PC-9 (cell line): ENCODE data around the gene GRM8. TPM values are rescaled to one million over a fixed set of nuclear protein-coding genes. Genes with fewer than 3 reads are reported as not detected.

Experiments
- BruUV-seq: library from RNA; stranded (reverse); fragments of 400-500 nt; replicated peaks from 2 replicates; lab custom pipeline; 2021; lab: Mats Ljungman, UMichigan
- CTCF ChIA-PET: fragments of 300-600 bp; sonication (Branson Sonifier 250); formaldehyde crosslinking; loops from one replicate; lab custom pipeline; 2022; ENCODE audit warnings: antibody characterized with exemption; lab: Charles Lee
- POLR2A ChIA-PET: fragments of 300-600 bp; sonication (Branson Sonifier 250); formaldehyde crosslinking; loops from one replicate; lab custom pipeline; 2022; ENCODE audit warnings: antibody characterized with exemption; ENCODE audit not compliant: unreplicated experiment; lab: Charles Lee
- DNase-seq, 2 experiments: peaks; one replicate each; pipeline versions ENCODE4 v3.0.0 to v3.0.0-alpha.2; 2015 to 2022; ENCODE audit warnings: mixed read lengths in 1 of 2
- H2AFZ ChIP-seq: fragments of 200-600 bp; sonication (generic); 2 replicates; pipeline ENCODE4 v1.8.1; 2017; ENCODE audit warnings: antibody characterized with exemption
- H3F3A ChIP-seq: fragments of 200-600 bp; sonication (generic); 2 replicates; pipeline ENCODE4 v1.8.1; 2017; ENCODE audit warnings: antibody characterized with exemption, mild to moderate bottlenecking, low read depth; ENCODE audit not compliant: insufficient read depth
- H3K27ac ChIP-seq: fragments of 200-600 bp; sonication (generic); 2 replicates; pipeline ENCODE4 v1.6.1; 2016; ENCODE audit warnings: mixed run types
- H3K27me3 ChIP-seq: fragments of 200-600 bp; sonication (generic); 2 replicates; pipeline ENCODE4 v1.6.1; 2016; ENCODE audit warnings: low read depth, mixed run types; ENCODE audit not compliant: insufficient read depth
- H3K36me3 ChIP-seq: fragments of 200-600 bp; sonication (generic); 2 replicates; pipeline ENCODE4 v1.6.1; 2016; ENCODE audit warnings: low read depth, mixed run types
- H3K4me1 ChIP-seq: fragments of 200-600 bp; sonication (generic); replicated peaks from 2 replicates; pipeline ENCODE4 v1.6.1; 2016; ENCODE audit warnings: mixed run types; ENCODE audit not compliant: insufficient read depth
- H3K4me2 ChIP-seq: fragments of 200-600 bp; sonication (generic); 2 replicates; pipeline ENCODE4 v1.6.1; 2017; ENCODE audit warnings: mixed run types
- H3K4me3 ChIP-seq: fragments of 200-600 bp; sonication (generic); 2 replicates; pipeline ENCODE4 v1.6.1; 2016; ENCODE audit warnings: mixed run types
- H3K79me2 ChIP-seq: fragments of 200-600 bp; sonication (generic); 2 replicates; pipeline ENCODE4 v1.6.1; 2017; ENCODE audit warnings: low read depth, mixed run types
- H3K9me2 ChIP-seq: fragments of 200-600 bp; sonication (generic); 2 replicates; pipeline ENCODE4 v1.8.1; 2017; ENCODE audit warnings: mild to moderate bottlenecking; ENCODE audit not compliant: insufficient read depth
- H3K9me3 ChIP-seq: fragments of 200-600 bp; sonication (generic); 2 replicates; pipeline ENCODE4 v1.8.1; 2016; ENCODE audit warnings: low read depth; ENCODE audit not compliant: insufficient read depth
- H4K20me1 ChIP-seq: fragments of 200-600 bp; sonication (generic); 2 replicates; pipeline ENCODE4 v1.8.1; 2017; ENCODE audit not compliant: insufficient read depth
- CTCF ChIP-seq: fragments of 200-600 bp; sonication (generic); conservative IDR thresholded peaks from 2 replicates; pipeline ENCODE4 v1.6.1; 2017; ENCODE audit warnings: mixed run types, antibody characterized with exemption, mild to moderate bottlenecking, moderate library complexity
- EZH2 ChIP-seq: fragments of 200-600 bp; sonication (generic); IDR thresholded peaks from 2 replicates; pipeline ENCODE4 v1.8.0; 2017; ENCODE audit warnings: antibody characterized with exemption, low read depth
- intact Hi-C: fragments of 100-400 bp; cut with micrococcal nuclease; formaldehyde crosslinking; loops from one replicate; pipeline ENCODE4 v1.10.0; 2022; ENCODE audit not compliant: unreplicated experiment
- total RNA-seq: library from RNA; stranded (reverse); gene quantifications from 2 replicates; pipeline ENCODE4 v1.2.3, GENCODE V29; 2021

The GRM8 gene
- total RNA-seq, 1 experiment from 2014 or later: not detected

- ChIA-PET CTCF (no interaction called here), POLR2A (interaction anchor here (0.5 to 0.6 kb wide), 2 partner anchors 198 to 914 kb away, joined by 3 to 4 read pairs; no protein-coding TSS in a partner anchor)
- Histone ChIP-seq H3K27ac (no peak overlapping the region), H3K4me2 (no peak overlapping the region), H3K9me2 (no peaks in the 10 kb centered on the region), H2AFZ (no peak overlapping the region), H3K79me2 (no peaks in the 10 kb centered on the region), H3K4me1 (no peaks in the 10 kb centered on the region), H3F3A (no peaks in the 10 kb centered on the region), H3K9me3 (no peaks in the 10 kb centered on the region), H3K4me3 (no peak overlapping the region), H3K36me3 (no peaks in the 10 kb centered on the region), H3K27me3 (peaks cover 25% of the 10 kb centered on the region), H4K20me1 (no peaks in the 10 kb centered on the region)
- intact Hi-C loops: no loop called here
- no TSS peak for BruUV-seq
- DNase-seq: no peak
- TF ChIP-seq CTCF (no peak), EZH2 (no peak)
Observed at GRCh38 chr7:127250312-127251035, 2.3 kb downstream of the GRM8 start.

DNA sequence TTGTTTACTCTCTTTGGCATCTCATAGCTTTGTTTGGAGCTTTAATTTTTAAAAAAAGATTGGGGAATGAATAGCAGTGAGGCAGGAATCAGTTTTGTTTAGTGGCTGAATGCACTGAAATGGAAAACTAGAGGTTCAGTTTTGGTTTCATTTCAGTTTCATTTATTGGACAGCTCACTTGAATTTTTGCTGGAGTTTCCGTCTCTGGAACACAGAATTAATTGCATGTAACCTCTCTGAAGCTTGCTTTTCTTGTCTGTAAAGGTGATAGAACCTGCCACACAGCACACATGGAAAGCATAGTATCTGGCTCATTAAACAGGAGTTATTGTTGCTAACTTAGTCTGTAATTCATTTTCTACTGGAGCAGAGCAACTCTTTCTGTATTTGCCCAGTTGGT is 7.1 kb downstream of the GRM8 start:
- intact Hi-C loops: loop anchor here (1.0 kb wide), 1 partner anchor 138 kb away; no protein-coding TSS in a partner anchor

GRCh38 chr7:127245002-127245401 is 7.7 kb downstream of the GRM8 start:
- no TSS peak for BruUV-seq
- Histone ChIP-seq H3K27ac (no peak overlapping the region), H3K9me3 (no peaks in the 10 kb centered on the region), H3K9me2 (no peaks in the 10 kb centered on the region), H2AFZ (no peak overlapping the region), H4K20me1 (no peaks in the 10 kb centered on the region), H3K4me3 (no peak overlapping the region), H3K27me3 (peaks cover 20% of the 10 kb centered on the region; the same call in 1 of the 2 replicates), H3K79me2 (no peaks in the 10 kb centered on the region), H3K36me3 (no peaks in the 10 kb centered on the region), H3K4me1 (no peaks in the 10 kb centered on the region), H3K4me2 (no peak overlapping the region), H3F3A (no peaks in the 10 kb centered on the region)
- CTCF ChIA-PET: no interaction called here
- no peak for DNase-seq
- intact Hi-C loops: no loop called here
- POLR2A ChIA-PET: no interaction called here
- TF ChIP-seq EZH2: no peak
- no peak for TF ChIP-seq CTCF

More for the DNA sequence above, 7.1 kb downstream of the GRM8 start:
- Histone ChIP-seq H3K27ac (no peak overlapping the region), H3K36me3 (no peaks in the 10 kb centered on the region), H3K4me3 (no peak overlapping the region), H3K4me2 (0 out of 2 replicates have a peak overlapping the region, but pooled peaks have one; percentile 11), H3F3A (no peaks in the 10 kb centered on the region), H3K4me1 (no peaks in the 10 kb centered on the region), H3K27me3 (peaks cover 20% of the 10 kb centered on the region; the same call in 1 of the 2 replicates), H3K9me3 (no peaks in the 10 kb centered on the region), H2AFZ (no peak overlapping the region), H4K20me1 (no peaks in the 10 kb centered on the region), H3K79me2 (no peaks in the 10 kb centered on the region), H3K9me2 (no peaks in the 10 kb centered on the region)
- ChIA-PET POLR2A (no interaction called here), CTCF (interaction anchor here (0.6 kb wide), 1 partner anchor 1822 kb away, joined by 4 read pairs; no protein-coding TSS in a partner anchor)
- no peak for DNase-seq
- no TSS peak for BruUV-seq
- TF ChIP-seq CTCF (no peak), EZH2 (no peak)
